ENCODE data around the gene NUDT22.

GRCh38 chr11:64276653-64277431, 50.8 kb downstream of the NUDT22 start:
- TF ChIP-seq CTCF (conservative IDR thresholded peaks at IDR 0.05; ENCODE audit: low read length) (no peak), EZH2phosphoT487 (IDR thresholded peaks at IDR 0.05; ENCODE audit: borderline replicate concordance) (no peak)

Data from Loucy (cell line).